H9 (cell line): ENCODE measurements around the gene SKIDA1. TPM values are rescaled to one million over a fixed set of nuclear protein-coding genes. Genes with fewer than 3 reads are reported as not detected.

ENCODE experiments used
- DNase-seq: peaks from one replicate; pipeline ENCODE4 v3.0.0-alpha.2; 2017
- H2AFZ ChIP-seq: one replicate; pipeline ENCODE4 v1.6.1; 2013; ENCODE audit warnings: mild to moderate bottlenecking, low read length, control low read depth, moderate library complexity
- H2AK5ac ChIP-seq: 2 replicates; pipeline ENCODE4 v1.6.1; 2013; ENCODE audit warnings: low read length, control low read depth, mixed read lengths; ENCODE audit not compliant: insufficient read length
- H2BK120ac ChIP-seq: one replicate; pipeline ENCODE4 v1.6.1; 2013; ENCODE audit warnings: low read depth, mild to moderate bottlenecking, low read length, control low read depth, inconsistent platforms; ENCODE audit not compliant: poor library complexity, severe bottlenecking
- H2BK12ac ChIP-seq: 2 replicates; pipeline ENCODE4 v1.6.1; 2013; ENCODE audit warnings: low read length, control low read depth, mixed read lengths, low read depth; ENCODE audit not compliant: insufficient read length
- H2BK15ac ChIP-seq: 2 replicates; pipeline ENCODE4 v1.6.1; 2013; ENCODE audit warnings: low read depth, low read length, control low read depth
- H2BK20ac ChIP-seq: one replicate; pipeline ENCODE4 v1.6.1; 2013; ENCODE audit warnings: low read depth, mild to moderate bottlenecking, low read length, control low read depth, inconsistent platforms; ENCODE audit not compliant: poor library complexity, severe bottlenecking
- H2BK5ac ChIP-seq: 2 replicates; pipeline ENCODE4 v1.6.1; 2013; ENCODE audit warnings: low read length, control low read depth, mixed read lengths; ENCODE audit not compliant: insufficient read length
- H3K14ac ChIP-seq: 2 replicates; pipeline ENCODE4 v1.6.1; 2013; ENCODE audit warnings: low read length, control low read depth; ENCODE audit not compliant: insufficient read depth
- H3K18ac ChIP-seq: 2 replicates; pipeline ENCODE4 v1.6.1; 2013; ENCODE audit warnings: low read depth, mild to moderate bottlenecking, mixed read lengths, low read length, control low read depth; ENCODE audit not compliant: insufficient read length
- H3K23ac ChIP-seq: 2 replicates; pipeline ENCODE4 v1.6.1; 2013; ENCODE audit warnings: low read length, control low read depth, mixed read lengths, low read depth; ENCODE audit not compliant: insufficient read length
- H3K23me2 ChIP-seq: 2 replicates; pipeline ENCODE4 v1.6.1; 2013; ENCODE audit warnings: low read depth, mild to moderate bottlenecking, mixed read lengths, low read length, control low read depth; ENCODE audit not compliant: insufficient read length, poor library complexity, severe bottlenecking
- H3K27ac ChIP-seq: 2 replicates; pipeline ENCODE4 v1.5.1; 2013; ENCODE audit warnings: low read length, control low read depth, mixed read lengths, low read depth; ENCODE audit not compliant: insufficient read length
- H3K27me3 ChIP-seq: 2 replicates; pipeline ENCODE4 v1.6.1; 2013; ENCODE audit warnings: low read length, control low read depth, inconsistent platforms; ENCODE audit not compliant: insufficient read depth
- H3K4ac ChIP-seq: 2 replicates; pipeline ENCODE4 v1.6.1; 2013; ENCODE audit warnings: low read depth, mild to moderate bottlenecking, control low read depth, inconsistent platforms, low read length, moderate library complexity
- H3K4me1 ChIP-seq: 2 replicates; pipeline ENCODE4 v1.6.1; 2013; ENCODE audit warnings: low read length, control low read depth, inconsistent platforms; ENCODE audit not compliant: insufficient read depth
- H3K4me2 ChIP-seq: 2 replicates; pipeline ENCODE4 v1.6.1; 2013; ENCODE audit warnings: low read length, control low read depth, mixed read lengths; ENCODE audit not compliant: insufficient read length, insufficient read depth
- H3K56ac ChIP-seq: 2 replicates; pipeline ENCODE4 v1.6.1; 2013; ENCODE audit warnings: low read depth, mild to moderate bottlenecking, mixed read lengths, low read length, control low read depth; ENCODE audit not compliant: insufficient read length
- H3K79me1 ChIP-seq: 2 replicates; pipeline ENCODE4 v1.6.1; 2013; ENCODE audit warnings: low read depth, mild to moderate bottlenecking, moderate library complexity, low read length, control low read depth, inconsistent platforms; ENCODE audit not compliant: insufficient read depth, poor library complexity, severe bottlenecking
- H3K79me2 ChIP-seq: 2 replicates; pipeline ENCODE4 v1.6.1; 2013; ENCODE audit warnings: low read length, control low read depth, inconsistent platforms; ENCODE audit not compliant: insufficient read depth
- H3K9ac ChIP-seq: 2 replicates; pipeline ENCODE4 v1.6.1; 2013; ENCODE audit warnings: low read length, control low read depth, mixed read lengths; ENCODE audit not compliant: insufficient read length; ENCODE audit errors: extremely low read depth
- H3K9me3 ChIP-seq: one replicate; pipeline ENCODE4 v1.6.1; 2013; ENCODE audit warnings: low read depth, low read length, inconsistent platforms; ENCODE audit not compliant: control insufficient read depth
- H3T11ph ChIP-seq: one replicate; pipeline ENCODE4 v1.6.1; 2013; ENCODE audit warnings: mild to moderate bottlenecking, low read length, control low read depth, inconsistent platforms
- H4K20me1 ChIP-seq: one replicate; pipeline ENCODE4 v1.6.1; 2013; ENCODE audit not compliant: control insufficient read depth, insufficient read length, insufficient read depth
- H4K5ac ChIP-seq: 2 replicates; pipeline ENCODE4 v1.6.1; 2013; ENCODE audit warnings: low read depth, mild to moderate bottlenecking, mixed read lengths, low read length, control low read depth; ENCODE audit not compliant: insufficient read length
- H4K8ac ChIP-seq: replicated peaks from 2 replicates; pipeline ENCODE4 v1.6.1; 2013; ENCODE audit warnings: low read length, control low read depth, mixed read lengths, low read depth; ENCODE audit not compliant: insufficient read length
- H4K91ac ChIP-seq: 2 replicates; pipeline ENCODE4 v1.6.1; 2013; ENCODE audit warnings: low read depth, mild to moderate bottlenecking, moderate library complexity, mixed read lengths, low read length, control low read depth; ENCODE audit not compliant: insufficient read length
- H3K27ac Mint-ChIP-seq, 3 experiments: 2 replicates in 2 of 3; 3 replicates in 1 of 3; pipeline ENCODE4 v1.8.0; 2020 to 2021; ENCODE audit warnings: mixed read lengths in 3 of 3, mild to moderate bottlenecking in 1 of 3, moderate library complexity in 1 of 3
- H3K27me3 Mint-ChIP-seq: 2 replicates; pipeline ENCODE4 v1.8.0; 2021; ENCODE audit warnings: low read depth, mild to moderate bottlenecking, moderate library complexity, mixed read lengths
- H3K36me3 Mint-ChIP-seq, 3 experiments: 2 replicates in 2 of 3; 3 replicates in 1 of 3; pipeline ENCODE4 v1.8.0; 2020 to 2021; ENCODE audit warnings: low read depth in 3 of 3, mixed read lengths in 3 of 3; ENCODE audit not compliant: insufficient read depth in 1 of 3
- H3K4me1 Mint-ChIP-seq, 2 experiments: 2 replicates each; pipeline ENCODE4 v1.8.0; 2020; ENCODE audit warnings: mixed read lengths in 2 of 2
- H3K4me3 Mint-ChIP-seq, 2 experiments: 2 replicates in 1 of 2; 3 replicates in 1 of 2; pipeline ENCODE4 v1.8.0; 2020 to 2021; ENCODE audit warnings: mild to moderate bottlenecking in 2 of 2, mixed read lengths in 2 of 2, moderate library complexity in 1 of 2
- H3K9me3 Mint-ChIP-seq, 2 experiments: 2 replicates in 1 of 2; 3 replicates in 1 of 2; pipeline ENCODE4 v1.8.0; 2020; ENCODE audit warnings: mild to moderate bottlenecking in 2 of 2, mixed read lengths in 2 of 2, moderate library complexity in 1 of 2
- WGBS: extraction: QIAGEN DNeasy Blood & Tissue Kit; methylation state at CpG from one replicate; pipeline ENCODE4 v1.1.7; 2013; ENCODE audit warnings: missing lambda C conversion rate, low lambda C conversion rate, mixed read lengths; ENCODE audit not compliant: insufficient read length; ENCODE audit errors: extremely low coverage; 5-methylcytosine and 5-hydroxymethylcytosine counted together
- total RNA-seq: library from RNA; stranded (reverse); gene quantifications from 2 replicates; pipeline ENCODE4 v1.2.1, GENCODE V29; 2021
- TF ChIP-seq, protein P1 (sequence below): fragments of 200-600 bp; sonication (generic); conservative IDR thresholded peaks from 3 replicates; pipeline ENCODE4 v1.8.0; 2021; ENCODE audit warnings: antibody characterized with exemption, mild to moderate bottlenecking

Gene SKIDA1
- total RNA-seq, 1 experiment from 2014 or later, result 5.9 TPM

DNA sequence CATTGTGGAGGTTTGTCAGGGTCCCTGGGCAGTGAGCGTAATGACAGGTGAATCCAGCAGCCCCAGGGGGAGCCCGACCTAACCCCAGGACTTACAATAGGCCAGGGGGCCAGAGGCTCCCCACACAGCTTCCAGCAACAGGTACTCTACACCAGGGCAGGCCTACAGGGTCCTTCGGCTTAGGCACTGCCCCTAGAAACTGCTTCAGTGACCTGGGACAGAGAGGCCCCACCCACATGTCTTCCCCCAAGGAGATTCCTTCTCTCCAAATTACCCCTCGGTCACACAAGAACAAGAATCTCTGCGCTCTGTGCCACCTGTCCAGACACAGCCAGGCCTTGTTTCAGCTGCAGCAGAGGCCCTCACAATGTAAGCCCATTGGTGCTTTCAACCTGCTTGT is 24.4 kb downstream of the SKIDA1 start:
- H3K36me3 Mint-ChIP-seq, result no peaks in the 10 kb centered on the region; a peak in 1 of 7 replicates
- Histone ChIP-seq H4K20me1 (no peaks in the 10 kb centered on the region), H2BK20ac (no peak overlapping the region), H3K23ac (no peak overlapping the region), H2BK12ac (no peak overlapping the region), H3K9me3 (no peaks in the 10 kb centered on the region), H4K5ac (no peak overlapping the region), H3K79me2 (no peaks in the 10 kb centered on the region), H3K27me3 (peaks cover 21% of the 10 kb centered on the region; the same call in 1 of the 2 replicates), H3K18ac (no peak overlapping the region), H3K27ac (no peak overlapping the region), H3K56ac (no peak overlapping the region), H2BK120ac (no peak overlapping the region), H3K4ac (no peak overlapping the region), H4K91ac (no peak overlapping the region), H3K4me2 (peak overlapping the region; percentile 69), H4K8ac (no peak overlapping the region), H2BK5ac (no peak overlapping the region), H3K4me1 (peaks cover 22% of the 10 kb centered on the region; the same call in 1 of the 2 replicates), H3K14ac (no peak overlapping the region), H3K23me2 (peaks cover 23% of the 10 kb centered on the region), H3K9ac (no peak overlapping the region), H2AFZ (no peak overlapping the region), H3T11ph (no peak overlapping the region), H2BK15ac (no peak overlapping the region), H2AK5ac (no peak overlapping the region), H3K79me1 (no peaks in the 10 kb centered on the region)
- H3K4me1 Mint-ChIP-seq, result peaks cover 70 to 80% of the 10 kb centered on the region in 2 experiments
- peaks cover 56% of the 10 kb centered on the region for H3K27me3 Mint-ChIP-seq
- no peak for DNase-seq
- WGBS, result no CpG with 5 or more reads among the region's 5 CpGs
- H3K4me3 Mint-ChIP-seq, result peak overlapping the region; percentile 59 to 79; a peak in 4 of 5 replicates
- peak overlapping the region; percentile 63 to 80 (median 63); a peak in 5 of 7 replicates for H3K27ac Mint-ChIP-seq
- TF ChIP-seq, protein P1, sequence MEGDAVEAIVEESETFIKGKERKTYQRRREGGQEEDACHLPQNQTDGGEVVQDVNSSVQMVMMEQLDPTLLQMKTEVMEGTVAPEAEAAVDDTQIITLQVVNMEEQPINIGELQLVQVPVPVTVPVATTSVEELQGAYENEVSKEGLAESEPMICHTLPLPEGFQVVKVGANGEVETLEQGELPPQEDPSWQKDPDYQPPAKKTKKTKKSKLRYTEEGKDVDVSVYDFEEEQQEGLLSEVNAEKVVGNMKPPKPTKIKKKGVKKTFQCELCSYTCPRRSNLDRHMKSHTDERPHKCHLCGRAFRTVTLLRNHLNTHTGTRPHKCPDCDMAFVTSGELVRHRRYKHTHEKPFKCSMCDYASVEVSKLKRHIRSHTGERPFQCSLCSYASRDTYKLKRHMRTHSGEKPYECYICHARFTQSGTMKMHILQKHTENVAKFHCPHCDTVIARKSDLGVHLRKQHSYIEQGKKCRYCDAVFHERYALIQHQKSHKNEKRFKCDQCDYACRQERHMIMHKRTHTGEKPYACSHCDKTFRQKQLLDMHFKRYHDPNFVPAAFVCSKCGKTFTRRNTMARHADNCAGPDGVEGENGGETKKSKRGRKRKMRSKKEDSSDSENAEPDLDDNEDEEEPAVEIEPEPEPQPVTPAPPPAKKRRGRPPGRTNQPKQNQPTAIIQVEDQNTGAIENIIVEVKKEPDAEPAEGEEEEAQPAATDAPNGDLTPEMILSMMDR, result no peak
- no peaks in the 10 kb centered on the region; a peak in 1 of 5 replicates for H3K9me3 Mint-ChIP-seq
